ENCODE results near the gene PTPRT.

- no peak for TF ChIP-seq CTCF (conservative IDR thresholded peaks at IDR 0.05; ENCODE audit: low read depth, low read length)
- no peak for TF ChIP-seq EZH2 (IDR thresholded peaks at IDR 0.05; ENCODE audit: low read length, unreplicated experiment)
Measured at GRCh38 chr20:42975974-42976373, 213.7 kb downstream of the PTPRT start.

Measured in PC-3 (cell line).